HG03039 (cell line): Measurements from ENCODE around the gene SEMA5B.

Experiments
- ATAC-seq: cut with Tn5 transposase; IDR thresholded peaks from one replicate; pipeline ENCODE4 v1.9.1; 2021; ENCODE audit warnings: mild to moderate bottlenecking, moderate library complexity; ENCODE audit not compliant: unreplicated experiment

SEMA5B gene

DNA sequence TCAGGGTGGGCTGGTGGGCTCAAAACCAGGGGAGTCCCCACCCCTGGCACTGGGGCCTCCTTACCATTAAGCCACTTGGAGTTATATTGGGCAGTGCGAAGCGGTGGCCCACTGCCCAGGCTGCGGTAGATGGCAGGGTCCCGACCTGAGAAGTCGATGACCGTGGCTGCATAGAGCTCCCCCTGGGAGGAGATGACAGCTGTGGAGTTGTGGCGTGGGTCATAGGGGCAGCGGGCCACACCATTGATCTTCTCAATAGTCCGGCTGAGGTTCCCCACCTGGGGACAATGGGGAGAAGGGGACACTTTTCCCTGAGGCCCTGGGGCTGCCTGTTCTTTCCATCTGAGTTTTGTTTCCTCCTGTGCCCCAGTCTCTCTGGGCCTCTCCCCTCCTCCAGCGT is 99.8 kb downstream of the SEMA5B start:
- ATAC-seq = no peak

DNA sequence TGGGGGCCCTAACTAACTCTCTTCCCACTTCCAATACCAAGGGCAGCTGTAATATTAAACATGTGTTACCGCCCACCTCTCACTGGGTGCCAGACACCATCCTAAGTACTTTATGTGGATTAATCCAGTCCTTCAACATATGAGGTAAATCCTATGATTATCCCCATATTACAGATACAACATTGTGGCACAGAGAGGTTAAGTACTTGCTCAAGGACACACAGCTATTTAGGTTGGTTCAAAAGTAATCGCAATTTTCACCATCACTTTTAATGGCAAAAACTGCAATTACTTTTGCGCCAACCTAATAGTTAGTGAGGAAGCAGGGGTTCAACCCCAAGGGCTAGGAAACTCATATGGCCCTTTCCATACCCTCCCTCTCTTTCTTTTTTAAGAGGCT is 100.8 kb downstream of the SEMA5B start:
- no peak for ATAC-seq

DNA sequence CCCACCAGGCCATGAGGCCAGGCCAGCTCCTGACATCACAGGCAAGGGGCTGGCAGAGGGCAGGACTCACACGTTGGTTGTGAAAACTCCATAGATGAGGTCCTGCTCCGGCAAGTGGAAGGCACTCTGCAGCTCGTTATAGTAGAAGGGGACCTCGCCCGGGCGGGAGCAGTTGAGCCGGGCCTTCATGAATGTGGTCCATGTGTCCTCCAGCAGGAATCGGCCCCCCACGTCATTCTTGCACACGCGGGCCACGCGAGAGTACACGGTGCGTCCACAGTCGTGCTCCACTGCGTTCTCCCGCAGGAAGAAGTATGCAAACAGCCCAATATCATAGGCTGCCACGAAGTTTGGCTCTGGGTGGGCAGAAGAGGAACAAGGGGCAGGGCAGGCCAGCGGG is 101.2 kb downstream of the SEMA5B start:
- ATAC-seq = no peak

DNA sequence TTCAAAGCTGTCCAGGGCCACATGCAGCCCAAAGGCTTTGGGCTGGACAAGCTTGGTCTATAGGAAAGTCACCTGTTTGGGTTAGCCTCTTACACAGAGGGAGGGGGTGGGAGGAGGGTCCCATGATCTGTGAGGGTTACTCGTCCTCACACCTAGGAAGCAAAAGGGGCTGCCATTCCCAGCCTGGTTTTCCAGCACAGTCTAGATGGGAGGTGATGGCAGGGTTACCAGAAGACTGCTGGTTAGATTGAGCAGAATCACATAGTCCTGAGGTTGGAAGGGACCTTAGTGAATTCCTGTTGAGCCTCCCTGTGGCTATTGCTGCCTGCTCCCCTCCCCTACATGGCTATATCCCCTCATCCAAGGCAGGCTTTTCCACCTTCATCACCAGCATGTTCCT is 101.8 kb downstream of the SEMA5B start:
- no peak for ATAC-seq

DNA sequence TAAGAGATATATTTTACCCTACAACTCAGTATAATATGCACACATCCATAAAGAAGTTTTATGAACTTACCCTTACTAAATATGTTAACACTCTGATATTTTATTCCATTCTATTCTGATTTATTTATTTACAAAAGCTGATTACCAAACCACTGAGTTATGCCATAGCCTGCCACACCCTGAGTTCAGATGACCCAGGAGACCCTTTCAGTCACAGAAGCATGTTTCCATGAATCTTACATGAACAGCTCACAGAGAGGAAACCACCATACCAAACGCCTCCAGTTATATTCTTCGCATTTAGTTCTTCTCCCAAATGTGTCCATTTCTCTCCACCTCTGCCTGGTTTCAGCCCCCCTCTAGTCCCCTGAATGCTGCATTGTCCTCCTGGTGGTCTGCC is 103.5 kb downstream of the SEMA5B start:
- ATAC-seq = no peak

DNA sequence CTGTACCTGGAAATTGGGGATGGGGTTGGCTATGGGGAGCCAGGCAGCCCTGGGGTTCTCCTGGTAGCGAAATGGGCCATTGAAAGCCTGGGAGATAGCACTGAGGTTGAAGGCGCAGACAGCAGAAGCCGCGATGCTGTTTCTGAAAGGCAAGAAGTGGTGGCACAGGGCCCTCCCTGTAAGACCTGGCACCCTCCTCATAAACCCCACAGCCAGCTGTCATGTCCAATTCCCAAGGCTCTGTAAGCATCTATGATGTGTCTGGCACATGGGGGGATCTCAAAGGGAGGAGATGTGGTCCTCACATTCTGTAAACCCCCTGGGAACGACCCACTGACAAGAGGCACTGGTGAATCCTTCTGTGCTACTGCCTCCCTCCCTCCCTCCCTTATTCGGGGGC is 104.0 kb downstream of the SEMA5B start:
- no peak for ATAC-seq

DNA sequence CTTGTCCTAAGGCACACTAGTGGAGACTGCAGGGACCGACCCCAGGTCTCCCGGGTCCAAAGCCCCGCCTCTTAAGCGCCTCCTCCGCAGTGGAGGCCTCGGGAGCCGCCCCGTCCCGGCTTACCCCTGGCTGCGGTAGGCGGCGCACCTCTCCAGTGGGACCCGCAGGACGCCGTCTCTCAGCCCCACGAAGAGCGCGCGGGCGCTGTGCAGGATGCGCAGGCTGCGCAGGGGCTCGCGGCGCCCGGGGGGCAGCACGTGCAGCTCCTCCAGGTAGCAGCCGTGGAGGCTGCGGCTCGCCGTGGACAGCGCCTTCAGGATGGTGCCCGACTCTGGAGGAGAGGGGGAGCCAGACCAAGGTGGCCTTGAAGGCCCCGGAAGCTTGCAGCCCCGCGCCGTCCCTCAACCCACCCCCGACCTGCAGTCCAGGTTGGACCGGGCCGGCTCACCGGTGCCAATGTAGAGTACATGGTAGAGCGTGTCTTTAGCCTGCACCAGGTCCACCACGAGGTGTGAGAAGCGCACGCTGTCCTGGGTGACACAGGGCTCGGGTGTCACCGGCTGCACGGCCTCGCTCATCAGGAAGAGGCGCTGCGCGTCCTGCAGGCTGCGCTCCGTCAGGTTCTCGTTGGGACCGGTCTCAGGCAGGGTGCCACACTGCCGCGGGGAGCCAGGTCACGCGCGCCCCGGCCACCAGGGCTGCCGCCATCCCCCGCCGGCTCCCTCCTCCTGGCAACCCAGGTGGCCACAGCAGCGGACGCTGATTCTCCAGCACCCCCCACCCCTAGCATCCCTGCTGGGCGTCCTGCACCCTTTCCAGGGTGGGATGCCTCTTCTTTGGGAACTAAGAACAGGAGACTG is 105.5 kb downstream of the SEMA5B start:
- ATAC-seq = no peak

DNA sequence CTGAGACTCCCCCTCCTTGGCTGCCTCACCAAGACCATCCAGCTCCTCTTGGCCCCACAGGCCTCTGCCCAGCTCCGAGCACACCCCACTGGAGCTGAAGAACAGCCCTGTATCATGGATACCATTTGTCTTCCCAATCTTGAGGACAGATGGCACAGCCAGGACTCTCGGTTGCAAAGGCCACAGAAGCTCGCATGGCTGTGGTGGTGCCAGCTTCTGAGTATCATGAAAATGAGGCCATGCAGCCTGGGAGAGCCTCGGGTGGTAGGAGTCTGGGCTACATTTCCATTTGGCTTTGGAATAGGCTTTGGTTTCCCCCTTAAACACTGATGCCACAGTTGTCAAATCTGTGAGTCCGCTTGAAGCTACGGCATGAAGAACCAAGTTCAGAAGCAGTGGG is 106.6 kb downstream of the SEMA5B start:
- no peak for ATAC-seq

DNA sequence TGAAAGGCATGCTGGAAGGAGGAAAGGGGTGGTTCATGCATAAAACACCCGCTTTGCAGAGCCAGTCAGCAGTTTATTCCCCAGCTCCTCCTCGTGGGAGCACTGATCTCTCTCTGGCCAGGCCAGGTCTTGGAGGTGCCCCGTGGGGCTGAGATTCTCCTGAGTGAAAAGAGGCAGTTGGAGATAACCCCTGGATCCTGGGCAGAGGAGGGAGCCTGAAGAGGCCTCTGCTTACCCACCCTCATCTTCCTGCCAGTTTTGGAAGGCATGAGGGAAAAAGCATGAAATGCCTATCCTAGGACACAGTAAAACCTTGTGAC is 108.3 kb downstream of the SEMA5B start:
- no peak for ATAC-seq

DNA sequence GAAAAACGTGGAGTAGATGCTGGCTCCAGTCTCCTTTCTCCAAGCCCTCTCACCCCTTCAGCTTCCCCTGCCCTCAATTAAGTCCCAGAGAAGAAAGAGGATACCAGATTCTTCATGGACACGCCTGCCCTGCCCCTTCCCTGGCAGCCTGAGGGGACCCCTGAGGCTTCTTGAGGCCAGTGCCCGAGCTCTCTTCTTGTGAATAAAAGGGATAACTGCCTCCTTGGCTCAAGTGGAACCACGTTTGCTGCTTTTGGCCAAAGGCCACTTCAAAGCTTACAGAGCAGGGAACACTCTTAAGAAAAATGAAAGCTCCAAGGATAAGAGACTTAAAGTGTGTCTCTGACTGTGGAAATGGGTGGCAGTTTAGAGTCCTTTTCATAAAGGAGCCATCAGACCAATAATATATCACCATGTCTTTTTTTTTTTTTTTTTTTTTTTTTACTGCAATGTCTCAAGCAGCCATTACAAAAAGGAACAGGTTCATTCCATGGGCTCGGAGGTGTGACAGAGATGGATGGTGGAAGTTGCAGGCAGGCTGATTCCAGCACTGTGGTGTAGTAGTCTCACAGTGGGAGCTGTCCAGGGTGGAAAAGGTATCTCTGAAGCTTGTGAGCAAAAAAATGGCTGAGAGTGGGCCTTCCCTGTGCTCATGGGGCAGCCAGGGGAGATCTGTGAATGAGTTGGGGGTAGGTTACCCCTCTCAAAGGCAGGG is 108.8 kb downstream of the SEMA5B start:
- ATAC-seq = no peak

DNA sequence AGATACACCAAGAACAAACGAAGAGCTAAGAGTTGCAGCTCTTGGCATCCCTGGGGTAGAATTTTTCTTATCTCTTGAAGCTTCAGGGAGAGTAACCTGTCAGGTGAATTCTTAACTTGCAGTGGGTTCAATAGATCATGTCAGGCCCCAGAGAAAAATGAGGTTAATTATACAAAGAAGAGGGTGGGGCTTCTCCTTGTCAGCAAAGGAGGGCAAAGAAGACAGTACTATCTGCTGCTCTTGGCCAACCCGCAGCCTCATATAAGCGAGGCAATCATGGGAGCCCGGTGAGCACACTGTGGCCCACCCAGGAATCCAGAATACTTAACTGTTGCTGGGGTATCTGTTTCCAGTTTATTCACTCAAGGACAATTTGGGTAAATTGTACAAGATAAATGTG is 110.2 kb downstream of the SEMA5B start:
- no peak for ATAC-seq

DNA sequence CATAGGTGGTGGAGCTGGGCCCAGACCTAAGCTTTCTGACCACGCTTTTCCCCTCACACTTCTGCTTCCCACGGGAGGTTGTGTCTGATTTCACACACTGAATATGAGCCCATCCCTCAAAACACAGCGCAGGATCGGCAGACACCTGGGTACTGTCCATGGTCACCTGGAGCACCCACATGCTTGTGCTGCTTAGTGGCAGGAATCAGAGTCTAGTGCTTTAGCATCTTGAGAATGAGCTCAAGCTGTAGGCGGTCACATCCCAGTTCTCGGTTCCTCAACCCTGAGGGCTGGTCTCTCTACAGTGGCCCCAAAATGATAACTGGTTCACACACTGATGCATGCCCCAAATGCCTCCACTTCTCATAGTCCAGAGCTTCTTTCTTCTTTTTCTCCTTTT is 111.0 kb downstream of the SEMA5B start:
- ATAC-seq = no peak

DNA sequence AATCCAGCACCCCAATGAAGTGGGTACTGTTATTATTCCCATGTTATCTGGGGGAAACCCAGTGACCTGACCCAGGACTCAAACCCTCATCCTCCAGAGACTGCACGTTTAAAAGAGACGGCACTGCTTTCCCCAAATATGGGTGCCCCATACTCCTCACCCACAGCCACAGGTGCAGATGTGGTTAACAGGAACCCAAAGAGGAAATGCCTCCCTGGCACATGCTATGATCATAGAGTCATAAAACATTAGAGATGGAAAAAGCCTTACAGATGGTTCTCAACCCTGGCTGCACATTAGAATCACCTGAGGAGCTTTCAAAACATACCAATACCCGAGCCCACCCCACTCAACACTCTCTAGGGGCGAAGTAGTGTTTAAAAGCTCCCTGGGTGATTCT is 111.5 kb downstream of the SEMA5B start:
- no peak for ATAC-seq

DNA sequence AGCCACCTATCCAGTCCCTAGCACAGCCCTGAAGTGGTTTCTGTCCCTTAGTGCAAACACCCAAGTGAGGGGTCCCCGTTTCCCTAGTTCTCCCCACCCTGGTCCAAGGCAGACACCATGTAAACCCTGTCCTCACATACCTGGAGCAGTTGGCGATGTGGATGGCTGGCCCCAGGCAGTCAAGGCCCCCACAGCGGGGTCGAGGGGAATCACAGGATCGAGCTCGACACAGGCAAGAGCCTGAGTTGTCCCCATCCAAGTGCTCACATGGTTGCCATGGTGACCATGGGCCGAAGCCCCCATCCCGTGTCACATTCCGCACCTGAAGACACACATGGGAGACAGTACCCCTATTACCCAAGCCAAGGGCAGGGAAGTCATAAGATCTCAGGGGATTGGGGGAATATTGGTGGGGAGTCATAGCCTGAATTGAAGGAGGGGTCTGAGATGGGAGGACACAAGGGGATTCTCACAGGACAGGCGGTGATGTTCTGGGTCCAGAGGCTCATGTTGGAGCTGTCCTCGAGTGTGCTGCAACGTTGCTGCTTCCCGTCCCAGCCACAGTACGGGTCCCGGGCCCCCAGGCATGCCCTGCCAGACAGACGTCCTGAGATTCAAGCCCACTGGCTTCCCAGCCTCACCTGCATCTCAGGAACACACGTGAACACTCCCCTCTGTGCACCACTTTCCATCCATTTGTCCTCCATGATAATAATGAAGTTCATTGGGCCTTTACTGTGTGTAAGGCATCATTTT is 112.1 kb downstream of the SEMA5B start:
- ATAC-seq = no peak

DNA sequence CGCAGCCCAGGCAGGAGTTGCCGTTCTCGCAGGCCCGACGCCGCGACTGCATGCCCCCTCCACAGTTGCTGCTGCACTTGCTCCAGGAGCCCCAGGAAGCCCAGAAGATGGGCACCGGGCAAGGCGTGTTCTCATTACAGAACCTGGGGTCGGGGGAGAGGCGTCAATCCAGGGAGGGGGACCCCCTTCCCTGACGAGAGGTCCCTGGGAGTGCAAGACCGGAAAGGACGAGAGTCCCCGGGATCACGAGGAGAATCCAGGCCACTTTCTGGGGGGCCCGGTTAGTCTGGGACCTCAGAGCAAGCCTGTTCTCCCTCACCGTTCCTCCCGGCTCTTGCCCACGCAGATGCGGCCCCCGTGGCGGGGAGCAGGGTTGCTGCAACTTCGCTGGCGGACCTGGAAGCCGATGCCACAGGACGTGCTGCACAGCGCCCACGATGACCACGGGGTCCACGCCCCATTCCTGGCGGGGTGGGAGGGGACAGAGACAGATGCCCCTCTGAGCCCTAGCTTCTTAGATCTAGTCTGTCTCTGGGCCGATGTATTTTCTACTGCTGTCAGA is 113.9 kb downstream of the SEMA5B start:
- ATAC-seq = no peak

DNA sequence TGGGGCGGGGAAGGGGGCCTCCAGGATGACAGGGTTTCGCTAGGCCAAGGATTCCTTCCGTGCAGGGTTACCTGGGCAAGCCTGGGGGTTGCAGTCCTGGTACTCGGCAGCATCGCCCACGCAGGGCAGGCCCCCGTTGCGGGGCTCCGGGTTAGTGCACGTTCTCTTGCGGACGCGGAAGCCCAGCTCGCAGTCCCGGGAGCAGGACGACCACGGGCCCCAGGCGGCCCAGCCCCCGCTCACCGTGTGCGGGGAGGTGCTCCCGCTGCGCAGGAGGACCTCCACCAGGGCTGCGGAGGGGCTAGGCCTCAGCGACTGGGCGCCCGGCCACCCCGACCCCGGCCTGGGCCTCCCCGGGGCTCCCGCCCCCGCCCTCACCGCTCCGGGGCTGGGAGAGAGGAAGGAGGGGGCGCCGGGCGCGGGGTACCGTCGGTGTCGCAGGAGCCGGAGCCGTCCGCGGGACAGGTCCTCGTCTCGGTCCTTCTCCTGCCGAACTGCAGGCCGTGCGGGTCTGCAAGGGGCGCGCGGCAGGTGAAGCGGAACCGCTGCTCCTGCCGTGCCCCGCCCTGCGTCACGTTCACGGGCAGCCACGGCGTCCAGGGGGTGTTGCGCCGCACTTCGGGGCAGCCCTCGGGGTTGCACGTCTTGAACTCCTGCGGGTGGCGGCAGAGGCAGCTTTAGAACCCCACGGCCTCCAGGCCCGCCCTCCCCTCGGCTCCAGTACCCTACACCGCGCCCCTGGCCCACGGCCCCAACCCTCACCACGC is 114.6 kb downstream of the SEMA5B start:
- no peak for ATAC-seq

DNA sequence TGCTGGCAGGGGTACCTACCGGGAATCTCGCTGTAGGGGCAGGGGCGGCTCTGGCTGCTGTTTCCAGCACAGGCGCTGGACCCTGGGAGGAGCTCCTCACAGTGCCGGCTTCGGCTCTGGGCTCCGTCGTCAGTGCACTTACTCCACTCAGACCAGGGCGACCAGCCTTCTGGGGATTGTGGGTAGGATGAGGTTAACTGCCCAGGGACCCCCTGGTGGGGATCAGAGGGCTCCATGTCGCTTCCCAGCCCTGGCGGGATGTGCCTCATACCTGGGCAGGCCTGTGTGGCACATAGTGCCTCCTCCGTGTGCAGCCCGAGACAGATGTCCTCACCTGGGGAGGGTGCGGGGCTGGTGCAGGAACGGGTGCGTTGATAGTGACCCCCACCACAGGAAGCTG is 115.7 kb downstream of the SEMA5B start:
- ATAC-seq = no peak

DNA sequence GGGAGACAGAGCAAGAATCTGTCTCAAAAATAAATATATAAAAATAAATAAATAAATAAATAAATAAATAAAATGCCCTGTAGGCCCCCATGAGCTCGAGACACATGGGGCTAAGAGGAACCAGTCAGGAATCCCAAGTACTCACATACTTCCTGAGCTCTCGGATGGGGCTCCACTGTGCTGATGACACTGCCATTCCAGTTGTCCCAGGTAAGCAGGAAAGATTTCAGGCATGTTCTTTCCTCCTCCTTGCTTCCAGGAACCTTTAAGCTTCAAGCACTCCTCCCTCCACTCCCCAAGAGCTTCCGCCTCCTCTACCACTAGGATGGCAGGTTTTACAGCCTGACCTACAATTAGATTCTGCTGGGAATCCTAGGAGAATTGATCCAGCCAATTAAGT is 119.3 kb downstream of the SEMA5B start:
- no peak for ATAC-seq

DNA sequence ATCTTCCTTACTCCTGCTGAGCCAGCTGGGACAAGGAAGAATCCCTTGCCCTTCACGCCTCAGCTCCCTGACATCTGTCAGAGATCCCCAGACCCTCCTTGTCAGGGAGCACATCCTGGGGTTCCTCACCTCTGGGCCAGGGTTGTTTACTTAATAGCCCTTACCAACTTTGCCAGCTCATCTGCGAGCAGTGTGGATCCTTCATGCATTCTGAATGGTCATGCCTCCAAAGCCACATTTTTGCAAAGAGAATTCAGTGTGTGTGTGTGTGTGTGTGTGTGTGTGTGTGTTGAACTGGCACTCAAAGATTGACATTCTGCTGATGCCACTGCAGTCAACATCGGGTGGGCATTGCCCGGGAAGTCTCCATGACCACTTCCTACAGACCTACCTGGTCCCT is 120.1 kb downstream of the SEMA5B start:
- ATAC-seq = no peak

DNA sequence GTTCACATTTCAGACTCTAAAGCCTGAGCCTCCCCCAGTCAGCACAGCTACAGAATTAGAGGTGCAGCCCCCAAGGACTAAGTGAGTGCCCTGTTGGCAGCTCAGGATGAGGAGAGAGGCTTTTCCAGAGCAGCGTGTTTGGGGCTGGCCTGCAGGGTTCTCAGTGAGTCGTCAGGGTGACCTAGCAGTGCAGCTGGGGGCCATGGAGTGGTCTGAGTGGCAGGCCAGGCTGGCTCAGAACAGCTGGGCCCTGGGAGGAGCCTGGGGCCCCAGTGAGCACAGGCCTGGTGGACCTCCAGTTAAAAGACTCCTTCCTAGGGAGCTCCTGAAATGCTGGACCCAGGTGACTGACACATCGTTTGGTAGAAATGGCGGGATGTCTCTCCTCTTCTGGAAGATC is 124.4 kb downstream of the SEMA5B start:
- no peak for ATAC-seq

DNA sequence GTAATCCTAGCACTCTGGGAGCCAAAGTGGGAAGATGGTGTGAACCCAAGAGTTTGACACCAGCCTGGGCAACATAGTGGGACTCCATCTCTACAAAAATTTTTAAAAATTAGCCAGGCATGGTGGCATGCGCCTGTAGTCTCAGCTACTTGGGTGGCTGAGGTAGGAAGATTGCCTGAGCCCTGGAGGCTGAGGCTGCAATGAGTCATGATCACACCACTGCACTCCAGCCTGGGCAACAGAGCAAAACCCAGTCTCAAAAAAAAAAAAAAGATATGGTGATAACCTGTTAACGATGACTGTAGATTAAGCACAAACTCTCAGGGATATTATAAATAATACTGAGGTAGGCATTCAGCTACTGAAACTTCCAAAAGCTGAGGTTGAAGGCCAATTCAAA is 125.2 kb downstream of the SEMA5B start:
- no peak for ATAC-seq
